ENCODE data around the gene RAB24.
A peak's percentile ranks its signal among the peaks of the same experiment; 100 is the strongest.

RAB24 gene

GRCh38 chr5:177332896-177333260, 29.4 kb upstream of the RAB24 start:
- DNase-seq, result no peak

DNA sequence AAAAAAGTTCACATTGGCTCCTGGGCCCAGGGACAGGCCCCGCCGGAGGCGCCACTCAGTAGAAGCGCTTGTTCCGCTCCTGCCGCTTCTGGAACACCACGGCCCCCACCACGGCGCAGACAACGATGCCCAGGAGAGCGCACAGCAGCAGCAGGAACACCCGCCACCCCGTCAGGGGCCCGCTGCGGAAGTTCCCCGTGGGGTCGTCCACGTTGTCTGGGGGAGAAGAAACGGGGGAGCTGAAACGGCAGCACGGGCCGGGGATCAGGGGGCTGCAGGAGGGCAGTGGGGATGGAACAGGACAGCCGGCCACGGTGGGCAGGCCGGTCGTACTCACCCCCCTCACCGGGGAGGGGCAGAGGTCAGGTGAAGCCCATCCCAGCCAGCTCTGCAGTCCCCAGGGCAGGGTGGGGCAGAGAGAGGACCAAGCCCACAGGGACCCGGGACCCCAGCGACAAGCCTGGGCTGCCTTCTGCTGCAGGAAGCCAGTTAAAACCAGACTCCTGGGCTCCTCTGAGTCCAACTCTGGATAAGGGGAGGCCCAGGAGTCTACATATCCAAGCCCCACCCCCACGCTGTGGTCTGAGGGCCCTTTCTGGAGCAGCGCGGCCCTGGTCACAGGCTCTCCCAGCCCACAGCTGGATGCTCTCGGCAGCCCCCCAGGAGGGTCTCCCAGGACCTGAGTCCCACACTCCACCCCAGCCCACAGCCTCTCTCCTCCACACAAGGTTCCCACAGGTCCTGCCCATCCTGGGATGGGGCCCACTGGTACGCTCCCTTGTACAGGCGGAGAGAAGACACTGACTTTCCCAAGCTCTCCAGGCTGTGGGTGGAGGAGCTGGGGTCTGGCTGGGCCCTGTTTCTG, 28.7 kb upstream of the RAB24 start:
- no peak for DNase-seq

GRCh38 chr5:177330991-177331842, 27.7 kb upstream of the RAB24 start:
- no peak for DNase-seq

DNA sequence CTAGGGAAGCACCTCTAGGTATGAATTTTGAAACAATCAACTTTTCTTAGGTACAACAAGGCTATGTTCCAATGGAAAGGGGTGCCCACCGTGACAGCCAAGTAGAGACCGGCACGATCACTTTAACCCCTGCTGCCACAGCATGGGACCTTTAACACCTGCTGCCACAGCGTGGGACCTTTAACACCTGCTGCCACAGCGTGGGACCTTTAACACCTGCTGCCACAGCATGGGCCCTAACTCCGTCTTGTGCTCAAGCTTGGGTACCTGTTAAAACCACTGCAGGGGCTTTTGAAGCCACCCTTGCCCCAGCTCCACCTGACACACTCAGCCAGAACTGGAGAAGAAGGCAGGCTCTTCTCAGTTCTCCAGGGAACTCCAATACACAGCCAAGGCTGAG, 26.4 kb upstream of the RAB24 start:
- no peak for DNase-seq

- DNase-seq, result no peak
These were observed 25.2 kb upstream of the RAB24 start for GRCh38 chr5:177328545-177329231.

GRCh38 chr5:177327539-177328522, 24.3 kb upstream of the RAB24 start:
- DNase-seq, result peak in 1 of 2 donors; percentile 33

DNA sequence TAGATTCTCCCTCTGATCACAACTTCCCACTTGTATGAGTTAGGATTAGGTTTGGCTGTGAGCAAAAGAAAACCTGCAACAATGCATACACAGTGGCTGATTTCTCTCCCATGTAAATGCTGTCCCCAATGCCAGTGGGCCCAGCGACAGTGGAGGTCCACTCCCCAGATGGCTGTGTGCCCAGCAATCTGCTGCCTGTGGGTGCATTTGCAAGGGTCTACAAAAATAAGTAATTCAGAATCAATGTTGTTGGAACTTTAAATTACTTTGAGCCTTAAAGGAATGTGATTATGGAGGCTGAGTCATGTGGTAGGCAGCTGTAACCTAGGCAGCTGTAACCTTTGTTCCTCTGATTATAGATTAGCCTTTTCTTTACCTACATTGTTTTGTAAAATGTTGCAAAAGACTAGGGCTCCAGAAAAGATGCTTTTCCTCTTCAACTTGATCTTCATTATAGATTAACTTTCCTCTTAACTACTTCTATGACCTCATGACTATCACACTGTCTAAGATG, 22.4 kb upstream of the RAB24 start:
- no peak for DNase-seq

GRCh38 chr5:177320879-177321278, 17.4 kb upstream of the RAB24 start:
- no peak for DNase-seq

- DNase-seq, result no peak
These were observed 16.5 kb upstream of the RAB24 start for GRCh38 chr5:177319913-177320588.

DNA sequence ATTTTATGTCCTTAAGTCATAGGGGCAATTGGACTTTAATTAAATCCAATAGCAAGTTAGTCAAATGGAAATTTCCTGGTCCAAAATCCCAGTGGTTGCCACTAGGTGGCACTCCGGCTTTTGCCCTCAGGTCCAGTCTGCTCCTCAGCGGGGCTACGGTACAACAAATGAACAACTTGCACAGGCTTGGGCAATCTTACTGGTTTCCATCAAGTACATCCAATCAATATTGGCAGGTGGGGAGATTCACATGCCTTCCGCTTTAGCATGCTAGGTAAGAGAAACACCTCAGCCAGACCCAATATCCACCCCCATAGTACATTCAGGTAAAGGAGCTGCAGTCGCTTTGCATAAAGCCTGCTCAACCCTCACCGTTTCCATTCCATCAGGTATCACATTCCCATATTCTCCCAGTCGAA, 14.4 kb upstream of the RAB24 start:
- DNase-seq, result peak; percentile 76 to 81

GRCh38 chr5:177316005-177316404, 12.5 kb upstream of the RAB24 start:
- DNase-seq, result no peak

- no peak for DNase-seq
These were observed 11.9 kb upstream of the RAB24 start for GRCh38 chr5:177315411-177315810.

DNA sequence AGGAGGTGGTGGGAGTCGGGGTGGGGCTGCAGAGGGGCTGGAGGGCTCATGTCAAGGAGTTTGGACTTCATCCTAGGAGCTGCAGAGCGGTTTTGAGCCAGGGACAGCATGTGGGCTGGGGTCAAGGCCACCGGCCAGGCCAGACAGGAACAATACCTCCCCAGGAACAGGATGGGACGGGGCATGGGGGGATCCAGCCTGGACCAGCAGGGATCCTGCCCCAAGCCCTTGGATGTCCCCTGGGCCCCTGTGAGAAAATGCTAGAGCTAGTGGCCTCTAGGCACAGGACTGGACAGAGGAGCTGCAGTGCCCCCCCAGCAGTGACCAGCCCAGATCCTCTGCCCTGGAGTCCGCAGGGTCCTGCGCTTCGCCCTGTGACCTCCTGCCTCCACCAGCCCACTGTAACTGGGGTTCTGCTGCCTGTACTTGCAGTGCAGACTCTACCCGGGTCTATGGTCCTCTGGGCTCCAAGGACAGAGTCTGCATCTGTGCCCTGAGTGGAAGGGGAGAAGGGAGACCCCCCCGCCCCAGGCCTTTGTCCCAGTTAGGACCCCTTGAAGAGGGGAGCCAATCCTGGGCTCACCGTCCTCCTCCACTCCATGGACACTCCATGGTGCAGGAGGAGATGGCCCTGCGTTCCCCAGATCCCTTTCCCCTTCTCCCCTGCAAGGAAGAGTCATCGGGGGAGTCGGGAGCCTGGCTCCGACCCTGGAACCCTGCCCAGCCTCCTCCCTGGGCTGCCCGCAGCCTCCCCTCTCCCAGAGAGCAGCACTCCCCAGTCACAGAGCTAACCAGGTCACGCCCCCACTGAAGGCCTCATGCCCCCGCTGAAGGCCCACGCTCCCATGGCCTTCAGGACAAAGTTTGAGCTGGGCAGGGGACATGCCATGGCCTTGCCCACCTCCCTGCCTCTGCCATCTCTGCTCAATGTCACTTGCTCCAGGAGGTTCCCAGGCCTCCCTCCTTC, 11.1 kb upstream of the RAB24 start:
- DNase-seq, result no peak

DNA sequence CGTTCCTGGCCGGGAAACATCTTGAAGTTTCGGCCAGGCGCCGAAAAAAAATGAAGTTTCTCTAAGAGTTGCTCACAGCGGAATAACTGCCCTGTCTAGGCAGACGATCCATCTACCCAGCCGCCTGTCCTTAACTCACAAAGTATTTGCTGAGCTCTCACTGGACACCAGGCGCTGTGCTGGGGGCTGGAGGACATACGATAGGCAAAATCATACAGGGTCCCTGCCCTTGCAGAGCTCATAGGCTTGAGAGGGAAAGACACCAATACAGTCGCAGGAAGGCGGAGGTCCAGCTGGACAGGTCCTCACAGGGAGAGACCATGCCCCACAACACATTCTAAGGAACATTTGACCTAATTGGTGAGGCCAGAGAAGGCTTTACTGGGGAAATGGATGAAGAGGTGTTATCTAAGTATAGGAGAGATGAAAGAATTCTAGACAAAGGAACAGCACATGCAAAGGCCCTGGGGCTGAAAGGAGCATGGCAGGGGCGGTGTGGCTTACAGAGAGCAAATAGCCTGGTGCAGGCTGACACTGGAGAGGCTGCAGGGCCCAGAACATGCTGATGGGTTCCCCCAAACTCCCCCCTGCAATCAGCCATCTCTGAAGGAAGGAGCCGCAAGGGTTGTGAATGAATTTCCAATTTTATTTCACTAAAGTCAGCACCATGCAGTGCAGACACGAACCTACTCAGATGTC, 10.2 kb upstream of the RAB24 start:
- DNase-seq, result no peak

GRCh38 chr5:177312649-177313181, 9.2 kb upstream of the RAB24 start:
- no peak for DNase-seq

- DNase-seq, result peak; percentile 96
These were observed 8.5 kb upstream of the RAB24 start, which contains the start of gene MXD3 for GRCh38 chr5:177311723-177312648. Gene MXD3 (minus strand): TSS chr5:177311898. CDS start chr5:177311830, 68 bp downstream.

DNA sequence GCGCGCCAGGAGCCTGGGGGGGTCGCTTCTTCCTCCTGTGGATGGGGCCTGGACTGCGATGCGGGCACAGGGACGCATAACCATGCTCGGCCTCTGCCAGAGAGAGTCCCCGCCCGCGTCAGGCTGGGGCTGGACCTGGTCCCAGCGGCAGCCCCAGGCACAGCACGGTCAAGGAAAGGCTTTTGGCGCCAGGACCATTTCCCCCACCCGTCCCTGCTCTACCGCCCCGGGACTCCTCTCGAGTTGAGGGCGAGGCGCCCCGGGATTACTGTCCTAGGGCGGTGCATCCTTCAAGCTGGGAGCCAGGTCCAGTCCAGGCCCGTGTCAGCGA, 7.8 kb upstream of the RAB24 start:
- no peak for DNase-seq
